Esophagus squamous epithelium (tissue), 4 donors: Measurements from ENCODE around the gene GSDMA.

Experiments used
- POLR2A ChIP-seq, 4 donors: fragments of 450-650 bp; IDR thresholded peaks; one replicate each; pipeline ENCODE4 v1.6.1; 2017; ENCODE audit warnings: antibody characterized with exemption in 4 of 4, mild to moderate bottlenecking in 4 of 4, moderate library complexity in 3 of 4
- TF ChIP-seq, protein P1 (sequence below), 6 experiments: fragments of 450-650 bp in 4 of 6; fragments of 200-600 bp in 2 of 6; sonication (generic) in 2 of 6; IDR thresholded peaks; one replicate each; pipeline ENCODE4 v1.5.1; 2016 to 2019; ENCODE audit warnings: antibody characterized with exemption in 6 of 6, mild to moderate bottlenecking in 4 of 6, moderate library complexity in 4 of 6

DNA sequence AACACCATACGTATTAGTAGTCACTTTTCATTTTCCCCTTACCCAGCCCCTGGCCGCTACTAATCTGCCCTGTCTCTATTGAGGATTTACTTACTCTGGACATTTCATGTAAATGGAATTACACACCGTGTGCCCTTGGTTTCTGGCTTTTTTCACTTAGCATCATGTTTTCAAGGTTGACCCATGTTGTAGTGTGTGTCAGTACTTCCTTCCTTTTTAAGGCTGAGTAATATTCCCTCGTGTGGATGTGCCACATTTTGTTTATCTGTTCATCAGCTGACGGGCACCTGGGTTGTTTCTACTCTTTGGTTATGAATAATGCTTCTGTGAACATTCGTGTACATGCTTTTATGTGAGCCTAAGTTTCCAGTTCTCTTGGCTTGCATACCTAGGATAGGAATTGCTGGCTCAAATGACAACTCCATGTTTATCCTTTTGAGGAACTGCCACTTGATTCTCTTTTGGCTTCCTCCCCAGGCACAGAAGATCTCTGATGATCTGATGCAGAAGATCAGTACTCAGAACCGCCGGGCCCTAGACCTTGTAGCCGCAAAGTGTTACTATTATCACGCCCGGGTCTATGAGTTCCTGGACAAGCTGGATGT lies 25.5 kb downstream of the GSDMA start:
- TF ChIP-seq, protein P1, sequence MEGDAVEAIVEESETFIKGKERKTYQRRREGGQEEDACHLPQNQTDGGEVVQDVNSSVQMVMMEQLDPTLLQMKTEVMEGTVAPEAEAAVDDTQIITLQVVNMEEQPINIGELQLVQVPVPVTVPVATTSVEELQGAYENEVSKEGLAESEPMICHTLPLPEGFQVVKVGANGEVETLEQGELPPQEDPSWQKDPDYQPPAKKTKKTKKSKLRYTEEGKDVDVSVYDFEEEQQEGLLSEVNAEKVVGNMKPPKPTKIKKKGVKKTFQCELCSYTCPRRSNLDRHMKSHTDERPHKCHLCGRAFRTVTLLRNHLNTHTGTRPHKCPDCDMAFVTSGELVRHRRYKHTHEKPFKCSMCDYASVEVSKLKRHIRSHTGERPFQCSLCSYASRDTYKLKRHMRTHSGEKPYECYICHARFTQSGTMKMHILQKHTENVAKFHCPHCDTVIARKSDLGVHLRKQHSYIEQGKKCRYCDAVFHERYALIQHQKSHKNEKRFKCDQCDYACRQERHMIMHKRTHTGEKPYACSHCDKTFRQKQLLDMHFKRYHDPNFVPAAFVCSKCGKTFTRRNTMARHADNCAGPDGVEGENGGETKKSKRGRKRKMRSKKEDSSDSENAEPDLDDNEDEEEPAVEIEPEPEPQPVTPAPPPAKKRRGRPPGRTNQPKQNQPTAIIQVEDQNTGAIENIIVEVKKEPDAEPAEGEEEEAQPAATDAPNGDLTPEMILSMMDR (IDR thresholded peaks at IDR 0.05): no peak
- no peak for TF ChIP-seq POLR2A (IDR thresholded peaks at IDR 0.05)
